Measurements from ENCODE around the gene FANCD2.

DNA sequence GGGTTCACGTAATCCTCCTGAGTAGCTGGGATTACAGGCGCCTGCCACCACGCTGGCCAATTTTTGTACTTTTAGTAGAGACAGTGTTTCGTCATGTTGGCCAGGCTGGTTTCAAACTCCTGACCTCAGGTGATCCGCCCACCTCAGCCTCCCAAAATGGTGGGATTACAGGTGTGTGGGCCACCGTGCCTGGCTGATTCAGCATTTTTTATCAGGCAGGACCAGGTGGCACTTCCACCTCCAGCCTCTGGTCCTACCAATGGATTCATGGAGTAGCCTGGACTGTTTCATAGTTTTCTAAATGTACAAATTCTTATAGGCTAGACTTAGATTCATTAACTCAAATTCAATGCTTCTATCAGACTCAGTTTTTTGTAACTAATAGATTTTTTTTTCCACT lies 124.8 kb downstream of the FANCD2 start:
- TF ChIP-seq, protein P1, sequence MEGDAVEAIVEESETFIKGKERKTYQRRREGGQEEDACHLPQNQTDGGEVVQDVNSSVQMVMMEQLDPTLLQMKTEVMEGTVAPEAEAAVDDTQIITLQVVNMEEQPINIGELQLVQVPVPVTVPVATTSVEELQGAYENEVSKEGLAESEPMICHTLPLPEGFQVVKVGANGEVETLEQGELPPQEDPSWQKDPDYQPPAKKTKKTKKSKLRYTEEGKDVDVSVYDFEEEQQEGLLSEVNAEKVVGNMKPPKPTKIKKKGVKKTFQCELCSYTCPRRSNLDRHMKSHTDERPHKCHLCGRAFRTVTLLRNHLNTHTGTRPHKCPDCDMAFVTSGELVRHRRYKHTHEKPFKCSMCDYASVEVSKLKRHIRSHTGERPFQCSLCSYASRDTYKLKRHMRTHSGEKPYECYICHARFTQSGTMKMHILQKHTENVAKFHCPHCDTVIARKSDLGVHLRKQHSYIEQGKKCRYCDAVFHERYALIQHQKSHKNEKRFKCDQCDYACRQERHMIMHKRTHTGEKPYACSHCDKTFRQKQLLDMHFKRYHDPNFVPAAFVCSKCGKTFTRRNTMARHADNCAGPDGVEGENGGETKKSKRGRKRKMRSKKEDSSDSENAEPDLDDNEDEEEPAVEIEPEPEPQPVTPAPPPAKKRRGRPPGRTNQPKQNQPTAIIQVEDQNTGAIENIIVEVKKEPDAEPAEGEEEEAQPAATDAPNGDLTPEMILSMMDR (IDR thresholded peaks at IDR 0.05), result no peak
- no peak for TF ChIP-seq POLR2A (IDR thresholded peaks at IDR 0.05)

Data from Peyer's patch (tissue), 4 donors.